GM10847 (cell line): Measurements from ENCODE around the gene RNF13.

Experiments
- POLR2A ChIP-seq: IDR thresholded peaks from 2 replicates; pipeline ENCODE4 v1.6.1; 2011; ENCODE audit not compliant: insufficient read length; ENCODE audit errors: extremely low read depth

RNF13 gene

GRCh38 chr3:149955449-149955848 lies 142.4 kb downstream of the RNF13 start:
- no peak for TF ChIP-seq POLR2A

GRCh38 chr3:149957361-149958125 lies 144.5 kb downstream of the RNF13 start:
- no peak for TF ChIP-seq POLR2A

- no peak for TF ChIP-seq POLR2A
These were observed 145.3 kb downstream of the RNF13 start for GRCh38 chr3:149958171-149958796.

GRCh38 chr3:149959443-149959842 lies 146.4 kb downstream of the RNF13 start:
- no peak for TF ChIP-seq POLR2A

GRCh38 chr3:149963485-149963884 lies 150.5 kb downstream of the RNF13 start:
- TF ChIP-seq POLR2A: no peak

- TF ChIP-seq POLR2A: no peak
These were observed 151.3 kb downstream of the RNF13 start for GRCh38 chr3:149964291-149964690.

- TF ChIP-seq POLR2A: no peak
These were observed 152.3 kb downstream of the RNF13 start for GRCh38 chr3:149965278-149965677.

GRCh38 chr3:149967086-149967685 lies 154.2 kb downstream of the RNF13 start:
- TF ChIP-seq POLR2A: no peak

- no peak for TF ChIP-seq POLR2A
These were observed 155.2 kb downstream of the RNF13 start for GRCh38 chr3:149968216-149968615.

- TF ChIP-seq POLR2A: no peak
These were observed 156.3 kb downstream of the RNF13 start for GRCh38 chr3:149969110-149969939.

GRCh38 chr3:149969940-149970715 lies 157.1 kb downstream of the RNF13 start:
- no peak for TF ChIP-seq POLR2A

- no peak for TF ChIP-seq POLR2A
These were observed 157.8 kb downstream of the RNF13 start, which contains the start of gene PFN2 for GRCh38 chr3:149970716-149971402. Gene PFN2 (minus strand): TSS chr3:149970895. CDS start chr3:149970856, 39 bp downstream.

GRCh38 chr3:149971403-149972075 lies 158.5 kb downstream of the RNF13 start:
- no peak for TF ChIP-seq POLR2A

GRCh38 chr3:149975919-149976318 lies 162.9 kb downstream of the RNF13 start:
- TF ChIP-seq POLR2A: no peak

- no peak for TF ChIP-seq POLR2A
These were observed 164.4 kb downstream of the RNF13 start for GRCh38 chr3:149977386-149977785.
